ENCODE results near the gene GTPBP1. TPM values are rescaled to one million over a fixed set of nuclear protein-coding genes. Genes with fewer than 3 reads are reported as not detected.

GTPBP1 gene
- total RNA-seq, 1 experiment from 2014 or later: 94.7 TPM

DNA sequence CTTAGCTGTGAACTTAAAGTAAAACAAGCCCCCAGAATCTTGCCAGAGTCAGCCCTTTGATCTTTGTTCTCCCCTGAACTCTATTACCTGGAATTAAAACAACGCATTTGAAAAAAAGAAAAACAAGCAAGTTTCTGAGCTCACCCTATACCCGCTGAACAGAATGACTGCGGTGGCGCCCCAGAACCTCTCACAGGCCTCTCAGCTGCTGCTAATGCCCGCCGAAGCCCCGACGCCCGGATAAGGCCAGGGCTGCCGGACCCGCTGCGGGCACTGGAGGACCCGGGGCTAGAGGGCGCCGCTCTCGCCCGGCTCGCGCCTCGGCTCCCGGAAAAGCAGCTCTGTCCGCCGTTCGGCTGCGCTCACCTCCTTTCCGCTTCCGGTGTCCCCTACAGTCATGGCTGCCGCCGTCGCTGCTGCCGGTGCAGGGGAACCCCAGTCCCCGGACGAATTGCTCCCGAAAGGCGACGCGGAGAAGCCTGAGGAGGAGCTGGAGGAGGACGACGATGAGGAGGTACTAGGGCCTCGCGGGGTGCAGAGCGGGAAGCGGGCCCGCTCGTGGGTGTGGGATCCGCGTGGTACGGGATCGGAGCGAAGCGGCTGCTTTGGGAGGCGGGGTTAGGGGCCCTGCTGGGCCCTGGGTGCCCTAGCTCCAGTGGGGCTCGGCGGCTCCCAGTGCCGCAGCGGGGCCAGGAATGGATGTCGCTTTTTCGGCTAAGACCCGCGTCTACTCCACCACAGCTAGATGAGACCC, 24.0 kb upstream of the GTPBP1 start, which contains the start of gene TOMM22:
Gene TOMM22, plus strand, starts transcription at position 376 of the 754 bp plus-strand sequence. Its CDS starts 22 bp downstream, at position 398.
- no peaks in the 10 kb centered on the region for H3K9me3 ChIP-seq (ENCODE audit: insufficient read depth, low read depth)
- H3K9me2 ChIP-seq (ENCODE audit: insufficient read depth): no peaks in the 10 kb centered on the region
- H3K4me3 ChIP-seq: peak within 1 kb of the TSS; percentile 88
- BruUV-seq (replicated peaks): no TSS peak
- peak within 1 kb of the TSS; percentile 40 for H3K27ac ChIP-seq
- peak within 1 kb of the TSS; percentile 83 for H2AFZ ChIP-seq
- no peaks in the 10 kb centered on the region for H3K27me3 ChIP-seq (ENCODE audit: insufficient read depth, low read depth)
- CTCF ChIA-PET: interaction anchor here (0.5 to 2.2 kb wide), 10 partner anchors 13 to 630 kb away, joined by 3 to 16 read pairs (median 3); partner anchors contain the start of gene GTPBP1
- POLR2A ChIA-PET (ENCODE audit: unreplicated experiment): interaction anchor here (0.5 to 1.3 kb wide), 7 partner anchors 15 to 602 kb away, joined by 3 to 8 read pairs (median 3); no protein-coding TSS in a partner anchor
- H3K79me2 ChIP-seq (ENCODE audit: low read depth): peaks cover 22% of the 10 kb centered on the region
- peaks cover 4% of the 10 kb centered on the region; the same call in 1 of the 2 replicates for H3K4me1 ChIP-seq (replicated peaks; ENCODE audit: insufficient read depth)
- no peaks in the 10 kb centered on the region for H4K20me1 ChIP-seq (ENCODE audit: insufficient read depth)
- peak; percentile 79 to 91 for DNase-seq
- H3K36me3 ChIP-seq (ENCODE audit: low read depth): peaks cover 14% of the 10 kb centered on the region
- peaks cover 37% of the 10 kb centered on the region for H3F3A ChIP-seq (ENCODE audit: insufficient read depth, low read depth)
- no peak for TF ChIP-seq EZH2 (IDR thresholded peaks at IDR 0.05; ENCODE audit: low read depth)
- TF ChIP-seq, protein P1, sequence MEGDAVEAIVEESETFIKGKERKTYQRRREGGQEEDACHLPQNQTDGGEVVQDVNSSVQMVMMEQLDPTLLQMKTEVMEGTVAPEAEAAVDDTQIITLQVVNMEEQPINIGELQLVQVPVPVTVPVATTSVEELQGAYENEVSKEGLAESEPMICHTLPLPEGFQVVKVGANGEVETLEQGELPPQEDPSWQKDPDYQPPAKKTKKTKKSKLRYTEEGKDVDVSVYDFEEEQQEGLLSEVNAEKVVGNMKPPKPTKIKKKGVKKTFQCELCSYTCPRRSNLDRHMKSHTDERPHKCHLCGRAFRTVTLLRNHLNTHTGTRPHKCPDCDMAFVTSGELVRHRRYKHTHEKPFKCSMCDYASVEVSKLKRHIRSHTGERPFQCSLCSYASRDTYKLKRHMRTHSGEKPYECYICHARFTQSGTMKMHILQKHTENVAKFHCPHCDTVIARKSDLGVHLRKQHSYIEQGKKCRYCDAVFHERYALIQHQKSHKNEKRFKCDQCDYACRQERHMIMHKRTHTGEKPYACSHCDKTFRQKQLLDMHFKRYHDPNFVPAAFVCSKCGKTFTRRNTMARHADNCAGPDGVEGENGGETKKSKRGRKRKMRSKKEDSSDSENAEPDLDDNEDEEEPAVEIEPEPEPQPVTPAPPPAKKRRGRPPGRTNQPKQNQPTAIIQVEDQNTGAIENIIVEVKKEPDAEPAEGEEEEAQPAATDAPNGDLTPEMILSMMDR (conservative IDR thresholded peaks at IDR 0.05): peak; percentile 61; the same call in 1 of the 2 replicates
- intact Hi-C loops (cut with micrococcal nuclease; ENCODE audit: unreplicated experiment): loop anchor here (1.0 kb wide), 1 partner anchor 629 kb away; no protein-coding TSS in a partner anchor
- H3K4me2 ChIP-seq: peak within 1 kb of the TSS; percentile 84

DNA sequence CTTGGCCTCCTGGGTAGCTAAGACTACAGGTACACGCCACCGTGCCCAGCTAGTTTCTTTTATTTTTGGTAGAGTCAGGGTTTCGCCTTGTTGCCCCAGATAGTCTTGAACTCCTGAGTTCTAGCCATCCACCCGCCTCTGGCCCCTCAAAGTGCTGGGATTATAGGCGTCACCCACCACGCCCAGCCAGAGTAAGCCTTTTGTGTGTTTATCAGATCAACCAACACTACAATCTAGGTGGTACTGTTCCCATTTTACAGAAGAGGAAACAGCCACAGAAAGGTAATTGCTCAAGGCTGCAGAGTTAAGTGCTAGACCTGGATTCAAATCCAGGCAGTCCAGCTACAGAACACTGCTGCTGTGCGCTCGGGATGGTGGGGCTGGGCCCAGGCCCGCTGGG, 20.8 kb upstream of the GTPBP1 start:
- Histone ChIP-seq H3K9me2 (ENCODE audit: insufficient read depth) (no peaks in the 10 kb centered on the region), H3K9me3 (ENCODE audit: insufficient read depth, low read depth) (no peaks in the 10 kb centered on the region), H3K4me1 (replicated peaks; ENCODE audit: insufficient read depth) (peaks cover 4% of the 10 kb centered on the region; the same call in 1 of the 2 replicates), H3K27me3 (ENCODE audit: insufficient read depth, low read depth) (no peaks in the 10 kb centered on the region), H3K36me3 (ENCODE audit: low read depth) (peaks cover 36% of the 10 kb centered on the region), H3K27ac (no peak overlapping the region), H3K79me2 (ENCODE audit: low read depth) (peaks cover 33% of the 10 kb centered on the region), H2AFZ (no peak overlapping the region), H4K20me1 (ENCODE audit: insufficient read depth) (no peaks in the 10 kb centered on the region; the same call in 1 of the 2 replicates), H3F3A (ENCODE audit: insufficient read depth, low read depth) (peaks cover 67% of the 10 kb centered on the region), H3K4me3 (no peak overlapping the region), H3K4me2 (no peak overlapping the region)
- ChIA-PET POLR2A (ENCODE audit: unreplicated experiment) (interaction anchor here (0.6 kb wide), 1 partner anchor 358 kb away, joined by 6 read pairs; no protein-coding TSS in a partner anchor), CTCF (no interaction called here)
- TF ChIP-seq, protein P1 (conservative IDR thresholded peaks at IDR 0.05): no peak
- no peak for TF ChIP-seq EZH2 (IDR thresholded peaks at IDR 0.05; ENCODE audit: low read depth)
- intact Hi-C loops (cut with micrococcal nuclease; ENCODE audit: unreplicated experiment): no loop called here
- BruUV-seq (replicated peaks): no TSS peak
- no peak for DNase-seq

DNA sequence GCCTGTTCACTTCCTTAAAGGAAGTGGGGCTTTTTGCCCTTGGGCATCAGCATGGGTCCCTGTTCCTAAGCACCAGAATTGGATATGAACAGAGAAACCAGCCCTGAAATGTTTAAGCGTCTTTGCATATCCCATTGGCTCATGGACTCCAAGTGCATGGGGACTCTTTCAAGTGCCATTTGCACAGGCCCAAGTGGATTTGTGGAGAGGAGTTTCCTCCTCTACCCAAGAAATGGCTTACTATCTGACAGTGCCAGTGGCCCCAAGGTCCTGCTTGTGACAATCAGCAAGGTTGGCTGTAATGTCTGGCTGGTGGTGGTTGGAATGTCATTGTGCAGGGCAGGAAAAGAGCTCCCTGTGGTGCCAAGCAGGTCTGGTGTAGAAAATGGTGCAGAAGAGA, 20.0 kb upstream of the GTPBP1 start:
- Histone ChIP-seq H3K27ac (no peak overlapping the region), H3F3A (ENCODE audit: insufficient read depth, low read depth) (peaks cover 68% of the 10 kb centered on the region), H3K4me2 (no peak overlapping the region), H3K36me3 (ENCODE audit: low read depth) (peaks cover 38% of the 10 kb centered on the region), H2AFZ (no peak overlapping the region), H3K79me2 (ENCODE audit: low read depth) (peaks cover 40% of the 10 kb centered on the region), H3K4me3 (no peak overlapping the region), H4K20me1 (ENCODE audit: insufficient read depth) (no peaks in the 10 kb centered on the region; the same call in 1 of the 2 replicates), H3K9me3 (ENCODE audit: insufficient read depth, low read depth) (no peaks in the 10 kb centered on the region), H3K27me3 (ENCODE audit: insufficient read depth, low read depth) (no peaks in the 10 kb centered on the region), H3K4me1 (replicated peaks; ENCODE audit: insufficient read depth) (peaks cover 4% of the 10 kb centered on the region; the same call in 1 of the 2 replicates), H3K9me2 (ENCODE audit: insufficient read depth) (no peaks in the 10 kb centered on the region)
- no peak for DNase-seq
- ChIA-PET CTCF (interaction anchor here (0.7 kb wide), 1 partner anchor 721 kb away, joined by 3 read pairs; no protein-coding TSS in a partner anchor), POLR2A (ENCODE audit: unreplicated experiment) (no interaction called here)
- intact Hi-C loops (cut with micrococcal nuclease; ENCODE audit: unreplicated experiment): no loop called here
- TF ChIP-seq, protein P1 (conservative IDR thresholded peaks at IDR 0.05): no peak
- no peak for TF ChIP-seq EZH2 (IDR thresholded peaks at IDR 0.05; ENCODE audit: low read depth)
- no TSS peak for BruUV-seq (replicated peaks)

All from PC-9 (cell line).